Stimulated activated CD8-positive, alpha-beta memory T cell treated with anti-CD3 and anti-CD28 coated beads, Interleukin-4, amount 100 ng/mL, for 24 hours (primary cell): ENCODE measurements around the gene OR2T35.
A peak's percentile ranks its signal among the peaks of the same experiment; 100 is the strongest.

ENCODE experiments used
- DNase-seq: peaks from one replicate; pipeline ENCODE4 v3.0.0-alpha.2; 2020; ENCODE audit warnings: low read depth

Gene OR2T35

DNA sequence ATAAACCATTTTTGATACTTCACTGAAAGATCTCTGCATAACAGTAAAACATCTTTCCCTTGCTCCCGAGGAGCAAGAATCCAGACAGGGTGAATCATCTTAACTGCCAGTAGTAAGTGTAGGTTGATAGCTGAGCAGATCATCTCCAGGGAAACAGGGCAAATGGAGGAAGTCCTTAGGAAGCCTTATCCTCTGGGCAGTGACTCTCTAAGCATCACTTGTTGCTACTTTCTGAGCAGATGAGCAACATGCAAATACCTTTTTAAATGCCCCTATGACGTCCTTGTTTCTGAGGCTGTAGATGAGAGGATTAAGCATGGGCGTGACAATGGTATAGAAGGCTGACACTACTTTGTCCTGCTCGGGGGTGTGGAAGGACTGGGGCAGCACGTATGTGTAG, 19.1 kb downstream of the OR2T35 start:
- DNase-seq = no peak

DNA sequence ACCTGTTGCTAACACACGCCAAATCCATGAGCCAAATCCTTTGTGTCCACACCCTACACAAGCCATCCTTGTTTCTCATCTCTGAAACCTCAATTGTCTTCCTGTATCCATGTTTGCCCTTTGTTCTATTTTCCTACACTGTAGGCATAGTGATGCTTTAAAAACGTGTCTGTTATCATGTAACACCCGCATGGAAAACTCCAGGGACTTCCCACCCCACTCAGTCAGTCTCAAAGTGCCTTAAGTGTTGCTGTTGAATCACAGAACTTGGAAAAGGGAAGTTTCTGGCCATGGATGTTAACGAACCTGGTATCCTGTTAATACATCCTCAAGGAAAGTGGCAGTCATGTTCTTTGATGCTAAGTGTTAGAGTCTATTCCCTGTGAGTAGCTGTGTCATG, 19.9 kb downstream of the OR2T35 start:
- no peak for DNase-seq

DNA sequence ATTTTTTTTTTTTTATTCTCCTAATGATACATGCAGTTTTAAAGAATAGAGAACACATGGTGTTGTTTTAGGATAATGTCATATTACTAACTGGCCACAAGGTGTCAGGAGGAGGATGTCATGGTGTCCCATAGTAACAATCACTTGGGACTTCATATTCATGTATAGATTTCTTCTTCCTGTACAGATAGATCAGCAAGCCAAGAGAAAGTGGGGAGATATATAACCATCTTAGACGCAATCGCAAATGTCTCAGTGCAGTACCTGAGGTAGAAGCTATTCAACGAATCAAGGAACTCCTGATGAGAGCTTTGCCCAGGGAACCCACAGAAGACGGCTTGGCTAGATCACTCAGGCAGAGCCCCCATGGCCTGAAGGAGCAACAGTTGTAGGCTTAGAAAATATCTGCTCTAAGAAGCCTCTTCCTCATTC, 22.5 kb downstream of the OR2T35 start:
- no peak for DNase-seq

DNA sequence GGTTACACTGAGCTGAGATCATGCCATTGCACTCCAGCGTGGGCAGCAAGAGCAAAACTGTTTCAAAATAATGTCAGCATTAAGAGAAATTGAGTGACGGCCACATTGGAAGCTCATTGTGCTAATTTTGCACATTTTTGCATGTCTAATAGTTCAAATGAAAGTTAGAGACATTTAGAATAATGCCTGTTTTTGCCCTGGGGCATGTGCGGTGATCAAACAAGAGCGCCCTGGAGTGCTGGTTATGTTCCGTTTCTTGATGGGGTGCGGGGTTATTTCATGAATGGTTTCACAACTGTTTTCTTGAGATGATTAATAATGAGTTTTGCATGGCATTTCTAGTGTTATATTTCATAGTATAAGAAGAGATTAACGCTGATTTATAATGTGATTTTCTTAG, 23.3 kb downstream of the OR2T35 start:
- DNase-seq = no peak

DNA sequence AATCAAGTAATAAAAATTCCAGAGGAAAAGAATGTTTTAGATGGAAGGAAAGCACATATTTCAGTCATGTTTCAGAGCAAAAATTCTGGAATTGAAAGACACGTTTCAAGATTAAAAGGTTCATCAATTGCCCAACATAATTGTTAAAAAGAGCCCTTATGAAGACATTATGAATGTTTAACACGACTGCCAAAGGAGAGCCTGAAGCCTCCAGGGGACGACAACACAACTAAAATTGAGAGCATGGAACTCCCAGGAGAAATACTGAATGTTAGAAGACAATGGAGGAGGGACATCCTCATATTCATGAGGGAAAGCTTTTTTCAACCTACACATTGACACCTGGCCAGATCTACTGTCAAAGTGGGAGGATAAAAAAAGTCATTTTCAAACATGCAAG, 26.2 kb downstream of the OR2T35 start:
- peak; percentile 22 for DNase-seq

DNA sequence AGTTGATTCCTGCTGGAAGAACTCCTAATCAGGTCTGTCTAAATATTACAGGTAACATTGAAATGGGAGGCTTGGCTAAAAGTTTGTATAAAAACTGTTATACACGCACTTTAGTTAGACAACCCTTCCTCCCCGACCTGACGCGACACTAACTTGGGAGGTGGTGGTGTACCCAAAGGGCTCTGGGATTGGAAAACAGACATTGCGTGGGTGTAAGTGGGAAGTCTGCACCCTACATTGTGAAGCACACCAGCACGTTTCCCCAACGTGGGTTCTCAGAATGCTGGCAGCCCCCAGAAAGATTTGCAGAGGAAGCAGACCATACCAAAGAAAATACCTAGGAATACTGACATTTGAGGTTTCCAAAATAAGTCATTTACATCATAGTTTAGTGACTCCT, 27.0 kb downstream of the OR2T35 start:
- DNase-seq = no peak

DNA sequence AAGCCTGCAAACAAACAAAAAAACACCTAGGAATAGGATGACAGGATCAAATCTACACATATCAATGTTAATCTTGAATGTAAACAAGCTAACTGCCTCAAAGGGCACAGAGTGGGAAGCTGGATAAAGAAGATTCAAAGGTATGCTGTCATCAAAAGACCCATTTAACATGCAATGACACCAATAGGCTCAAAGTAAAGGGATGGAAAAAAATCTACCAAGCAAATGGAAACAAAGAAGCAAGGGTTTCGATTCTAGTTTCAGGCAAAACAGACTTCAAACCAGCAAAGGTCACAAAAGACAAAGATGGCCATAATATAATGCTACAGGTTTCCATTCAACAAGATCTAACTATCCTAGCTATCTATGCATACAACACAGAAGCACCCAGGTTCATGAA, 31.3 kb downstream of the OR2T35 start:
- DNase-seq = no peak

DNA sequence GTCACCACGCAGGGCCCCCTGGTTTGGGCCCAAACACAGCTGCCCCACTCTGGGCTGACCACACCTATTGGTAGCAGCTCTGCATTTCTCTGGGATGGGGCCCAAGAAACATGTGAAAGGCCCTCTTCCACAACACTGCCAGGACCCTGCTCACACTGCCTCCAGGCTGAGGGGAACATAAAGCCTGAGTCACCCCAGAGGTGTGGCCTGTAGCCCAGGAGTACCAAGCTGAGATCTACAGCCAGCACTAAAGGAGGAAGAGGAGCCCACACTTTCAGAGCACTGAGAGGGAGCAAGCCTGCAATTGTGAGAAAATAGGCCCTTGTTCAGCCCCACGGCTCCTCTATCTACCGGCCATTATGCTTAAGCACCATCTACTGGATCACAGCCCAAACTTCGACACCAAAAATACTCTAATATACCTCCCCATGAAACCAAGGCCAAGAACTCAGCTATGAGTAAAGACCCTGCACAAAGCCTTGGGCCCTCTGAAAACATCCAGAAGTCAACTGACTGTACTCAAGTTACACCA, 33.1 kb downstream of the OR2T35 start:
- no peak for DNase-seq

DNA sequence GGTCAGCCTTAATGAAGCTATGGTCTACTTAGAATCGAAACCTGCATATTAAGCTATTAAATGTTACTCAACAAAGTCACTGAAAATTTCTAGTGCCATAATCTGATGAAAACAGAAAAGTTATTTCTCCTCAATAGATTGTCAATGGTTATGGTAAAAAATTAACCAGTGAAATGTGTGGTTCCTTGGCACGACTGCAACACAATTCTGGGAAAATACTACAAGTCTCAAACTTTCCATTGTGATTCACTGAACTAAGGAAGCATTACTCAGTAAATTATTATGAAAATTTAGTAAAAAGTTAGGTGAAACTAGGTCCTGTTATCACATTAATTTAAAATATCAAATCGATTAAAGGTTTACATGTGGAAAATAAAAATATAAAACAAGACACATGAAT, 34.8 kb downstream of the OR2T35 start:
- no peak for DNase-seq

DNA sequence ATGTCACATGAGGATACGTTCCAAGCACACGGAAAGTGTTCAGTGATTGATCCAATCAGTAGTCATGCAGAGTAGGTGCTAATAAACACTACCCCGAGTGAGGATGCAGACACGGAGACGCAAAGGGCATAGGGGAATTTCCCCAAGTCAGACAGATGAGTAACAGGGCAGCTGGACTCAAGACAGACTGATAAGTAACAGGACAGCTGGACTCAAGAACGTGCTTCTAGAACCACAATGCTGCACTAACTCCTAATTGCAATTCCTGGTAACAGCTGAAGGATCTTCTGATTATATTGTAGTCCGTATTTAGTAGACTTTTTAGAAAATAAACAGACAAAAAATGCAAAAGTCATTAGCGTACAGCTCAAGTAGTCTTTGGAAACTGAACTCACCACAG, 45.7 kb downstream of the OR2T35 start:
- DNase-seq = no peak

DNA sequence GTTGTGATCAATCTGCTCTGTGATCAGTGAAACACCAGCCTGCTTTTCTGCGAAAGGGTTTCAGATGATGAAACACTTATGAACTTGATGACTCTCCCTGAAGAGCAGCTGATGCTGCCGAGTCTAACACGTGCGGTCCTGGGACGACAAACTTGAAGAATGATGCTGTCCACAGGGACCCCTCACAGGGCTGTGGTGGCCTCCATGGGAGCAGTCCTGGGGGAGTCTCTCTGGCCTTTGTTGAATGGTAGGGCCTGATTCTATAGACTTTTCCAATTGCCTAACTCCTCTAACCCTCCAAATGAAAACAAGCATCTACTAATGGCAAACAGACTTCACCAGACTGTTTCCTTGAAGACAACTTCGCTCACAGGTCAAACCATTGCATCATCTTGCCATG, 47.5 kb downstream of the OR2T35 start, which contains the start of gene OR2T10:
TSS of gene OR2T10 (minus strand) at position 112 of the 400 bp plus-strand sequence. CDS start 3,932 bp downstream, outside the sequence.
- DNase-seq = no peak

DNA sequence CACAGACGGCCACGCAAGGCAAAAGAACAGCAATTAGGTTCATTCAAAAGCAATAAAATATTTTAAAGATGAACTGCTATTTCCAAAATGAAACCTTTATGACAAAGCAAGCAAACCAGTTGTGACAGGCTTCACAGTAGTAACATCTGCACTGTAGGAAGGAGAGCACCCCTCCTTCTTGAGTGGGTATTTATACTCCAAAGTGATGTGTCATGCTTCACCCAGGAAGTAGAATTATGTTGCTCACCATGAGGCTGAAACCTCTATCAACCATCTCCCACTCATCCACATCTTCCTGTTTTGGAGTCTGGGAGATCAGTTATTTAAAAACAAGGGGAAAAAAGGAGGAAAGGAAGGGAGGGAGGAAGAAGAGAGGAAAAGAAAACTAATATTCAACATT, 48.5 kb downstream of the OR2T35 start:
- no peak for DNase-seq

DNA sequence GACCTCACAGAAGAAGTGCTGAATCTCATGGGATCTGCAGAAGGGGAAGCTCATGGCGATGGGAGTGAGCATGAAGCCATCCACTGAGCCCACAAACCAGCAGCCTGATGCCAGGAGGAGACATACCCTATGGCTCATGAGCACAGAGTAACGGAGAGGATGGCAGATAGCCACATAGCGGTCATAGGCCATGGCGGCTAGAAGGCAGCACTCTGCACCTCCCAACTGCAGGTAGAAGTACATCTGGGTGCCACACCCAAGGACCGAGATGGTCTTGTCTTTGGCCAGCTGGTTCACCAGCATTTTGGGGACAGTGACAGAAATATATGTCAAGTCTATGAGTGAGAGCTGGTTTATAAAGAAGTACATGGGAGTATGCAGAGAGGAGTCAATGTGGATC, 51.9 kb downstream of the OR2T35 start:
- DNase-seq = no peak

DNA sequence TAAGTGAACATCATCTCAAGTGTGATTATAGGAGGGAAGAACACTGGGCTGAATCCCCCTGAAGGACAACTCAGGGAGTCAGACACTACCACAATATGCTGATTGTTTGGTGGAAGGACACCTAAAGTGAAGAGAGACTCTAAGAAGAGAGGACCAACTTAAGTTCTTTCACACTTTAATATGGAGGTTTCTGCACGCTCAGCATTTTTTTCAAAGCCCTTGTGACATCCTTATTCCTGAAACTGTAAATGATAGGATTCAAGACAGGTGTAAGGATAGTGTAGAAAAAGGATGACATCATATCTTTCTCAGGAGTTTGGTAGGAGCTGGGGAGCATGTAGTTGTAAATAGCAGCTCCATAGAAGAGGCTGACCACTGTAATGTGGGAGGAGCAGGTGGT, 52.4 kb downstream of the OR2T35 start:
- no peak for DNase-seq

DNA sequence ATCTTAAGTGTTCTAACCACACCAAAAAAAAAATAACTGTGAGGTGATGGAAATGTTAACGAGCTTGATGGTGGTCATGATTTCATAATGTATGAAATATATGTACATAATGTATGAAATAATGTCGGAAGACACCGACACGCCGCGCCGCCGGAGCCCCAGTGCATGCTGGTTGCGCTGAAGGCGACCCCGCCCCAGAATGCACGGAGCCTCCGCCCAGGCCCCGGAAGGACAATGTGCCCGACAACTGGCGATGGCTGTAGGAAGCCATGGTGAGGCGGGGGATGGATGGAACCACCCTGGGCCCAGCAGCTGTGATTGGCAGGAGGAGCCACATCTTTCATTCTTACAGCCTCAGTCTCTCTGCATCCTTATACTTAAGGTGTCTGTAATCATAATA, 55.0 kb downstream of the OR2T35 start:
- DNase-seq = no peak

DNA sequence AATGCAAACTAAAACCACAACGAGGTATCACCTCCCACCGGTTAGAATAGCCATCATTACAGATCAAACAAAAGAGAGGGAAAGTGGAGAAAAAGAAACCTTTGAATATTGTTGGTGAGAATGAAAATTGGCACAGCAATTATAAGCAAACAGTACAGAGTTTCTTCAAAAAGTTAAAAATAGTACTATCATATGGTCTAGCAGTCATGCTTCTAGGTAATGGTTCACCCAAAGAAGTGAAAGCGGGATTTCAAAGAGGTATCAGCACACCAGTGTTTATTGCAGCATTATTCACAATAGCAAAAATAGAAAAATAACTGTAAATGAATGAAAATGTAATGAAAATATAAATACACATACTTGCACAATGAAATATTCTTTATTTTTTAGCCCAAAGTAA, 55.7 kb downstream of the OR2T35 start:
- no peak for DNase-seq
